ENCODE results near the gene IVNS1ABP. TPM values are rescaled to one million over a fixed set of nuclear protein-coding genes. Genes with fewer than 3 reads are reported as not detected.
"Not testable (repeated sequence)": the region's sequence is repeated elsewhere in the genome, so short reads cannot be mapped to it uniquely, and the experiment has no call there.

Gene IVNS1ABP
- total RNA-seq, 4 donors from 2014 or later = 20.8 to 39.4 (median 32.8) TPM

GRCh38 chr1:185260611-185261010 is 56.4 kb downstream of the IVNS1ABP start:
- no peaks in the 10 kb centered on the region for H3K9me3 ChIP-seq
- TF ChIP-seq POLR2A (IDR thresholded peaks at IDR 0.05) (no peak), POLR2AphosphoS5 (IDR thresholded peaks at IDR 0.05) (no peak), EP300 (IDR thresholded peaks at IDR 0.05) (no peak), CTCF (IDR thresholded peaks at IDR 0.05) (no peak)
- no peak for ATAC-seq
- no peak overlapping the region for H3K27ac ChIP-seq
- WGBS, 2 donors (ENCODE audit: low coverage in 1 of 2) = 73 to 75% methylated on average over 1 of the region's 1 CpG
- H3K4me3 ChIP-seq = no peak overlapping the region
- no peaks in the 10 kb centered on the region for H3K27me3 ChIP-seq
- peaks cover 0 to 7% (median 0%) of the 10 kb centered on the region in 3 donors for H3K4me1 ChIP-seq
- no peaks in the 10 kb centered on the region for H3K36me3 ChIP-seq

GRCh38 chr1:185258676-185259075 is 58.4 kb downstream of the IVNS1ABP start:
- Histone ChIP-seq H3K36me3 (no peaks in the 10 kb centered on the region), H3K4me3 (no peak overlapping the region), H3K27ac (no peak overlapping the region), H3K27me3 (no peaks in the 10 kb centered on the region), H3K9me3 (no peaks in the 10 kb centered on the region), H3K4me1 (peaks cover 0 to 7% (median 0%) of the 10 kb centered on the region in 3 donors)
- WGBS, 2 donors (ENCODE audit: low coverage in 1 of 2) = 46 to 89% methylated on average over 1 of the region's 1 CpG
- ATAC-seq = no peak
- TF ChIP-seq POLR2A (IDR thresholded peaks at IDR 0.05) (no peak), EP300 (IDR thresholded peaks at IDR 0.05) (no peak), CTCF (IDR thresholded peaks at IDR 0.05) (no peak), POLR2AphosphoS5 (IDR thresholded peaks at IDR 0.05) (no peak)

DNA sequence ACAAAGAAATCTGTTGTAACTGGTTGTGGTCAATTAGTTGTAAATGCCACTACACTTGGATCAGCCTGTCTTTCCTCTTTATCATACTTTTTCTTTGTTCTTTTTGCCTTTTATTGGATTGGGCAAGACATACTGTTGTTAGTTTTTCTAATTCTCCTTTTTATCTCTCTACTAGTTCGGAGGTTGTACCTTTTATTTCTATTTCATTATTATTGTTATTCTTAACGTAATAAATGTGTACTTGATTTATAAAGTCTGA is 59.2 kb downstream of the IVNS1ABP start:
- no peaks in the 10 kb centered on the region for H3K27me3 ChIP-seq
- 63 to 94% methylated on average over 2 of the region's 2 CpGs for WGBS, 2 donors (ENCODE audit: low coverage in 1 of 2)
- H3K27ac ChIP-seq = no peak overlapping the region
- no peak overlapping the region for H3K4me3 ChIP-seq
- no peak for ATAC-seq
- TF ChIP-seq POLR2AphosphoS5 (IDR thresholded peaks at IDR 0.05) (no peak), CTCF (IDR thresholded peaks at IDR 0.05) (no peak), EP300 (IDR thresholded peaks at IDR 0.05) (no peak), POLR2A (IDR thresholded peaks at IDR 0.05) (no peak)
- H3K9me3 ChIP-seq = no peaks in the 10 kb centered on the region
- no peaks in the 10 kb centered on the region for H3K36me3 ChIP-seq
- H3K4me1 ChIP-seq = peaks cover 0 to 7% (median 0%) of the 10 kb centered on the region in 3 donors

- H3K27ac ChIP-seq, H3K4me3 ChIP-seq, ATAC-seq, H3K9me3 ChIP-seq, H3K4me1 ChIP-seq, H3K36me3 ChIP-seq, H3K27me3 ChIP-seq: not testable (repeated sequence)
- WGBS, 2 donors (ENCODE audit: low coverage in 1 of 2) = 94 to 96% methylated on average over 5 to 14 of the region's 32 CpGs
Observed at GRCh38 chr1:185257116-185257949, 59.7 kb downstream of the IVNS1ABP start.

DNA sequence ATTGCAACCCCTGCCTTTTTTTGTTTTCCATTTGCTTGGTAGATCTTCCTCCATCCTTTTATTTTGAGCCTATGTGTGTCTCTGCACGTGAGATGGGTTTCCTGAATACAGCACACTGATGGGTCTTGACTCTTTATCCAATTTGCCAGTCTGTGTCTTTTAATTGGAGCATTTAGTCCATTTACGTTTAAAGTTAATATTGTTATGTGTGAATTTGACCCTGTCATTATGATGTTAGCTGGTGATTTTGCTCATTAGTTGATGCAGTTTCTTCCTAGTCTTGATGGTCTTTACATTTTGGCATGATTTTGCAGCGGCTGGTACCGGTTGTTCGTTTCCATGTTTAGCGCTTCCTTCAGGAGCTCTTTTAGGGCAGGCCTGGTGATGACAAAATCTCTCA is 61.4 kb downstream of the IVNS1ABP start:
- 100% methylated on average over 1 of the region's 6 CpGs; no CpG with 5 or more reads in 1 of the 2 donors for WGBS, 2 donors (ENCODE audit: low coverage in 1 of 2)

DNA sequence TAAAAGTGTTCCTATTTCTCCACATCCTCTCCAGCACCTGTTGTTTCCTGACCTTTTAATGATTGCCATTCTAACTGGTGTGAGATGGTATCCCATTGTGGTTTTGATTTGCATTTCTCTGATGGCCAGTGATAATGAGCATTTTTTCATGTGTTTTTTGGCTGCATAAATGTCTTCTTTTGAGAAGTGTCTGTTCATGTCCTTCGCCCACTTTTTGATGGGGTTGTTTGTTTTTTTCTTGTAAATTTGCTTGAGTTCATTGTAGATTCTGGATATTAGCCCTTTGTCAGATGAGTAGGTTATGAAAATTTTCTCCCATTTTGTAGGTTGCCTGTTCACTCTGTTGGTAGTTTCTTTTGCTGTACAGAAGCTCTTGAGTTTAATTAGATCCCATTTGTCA is 64.6 kb downstream of the IVNS1ABP start:
- not testable (repeated sequence) for H3K36me3 ChIP-seq, H3K4me1 ChIP-seq, H3K9me3 ChIP-seq, ATAC-seq, H3K4me3 ChIP-seq, H3K27me3 ChIP-seq, H3K27ac ChIP-seq
- no CpG with 5 or more reads among the region's 1 CpG for WGBS, 2 donors (ENCODE audit: low coverage in 1 of 2)

More for the DNA sequence above, 61.4 kb downstream of the IVNS1ABP start:
- not testable (repeated sequence) for H3K4me1 ChIP-seq, H3K9me3 ChIP-seq, H3K4me3 ChIP-seq, ATAC-seq, H3K27me3 ChIP-seq, H3K27ac ChIP-seq, H3K36me3 ChIP-seq

GRCh38 chr1:185251928-185252327 is 65.1 kb downstream of the IVNS1ABP start:
- not testable (repeated sequence) for H3K36me3 ChIP-seq, H3K27ac ChIP-seq, H3K9me3 ChIP-seq, H3K27me3 ChIP-seq, ATAC-seq, H3K4me3 ChIP-seq, H3K4me1 ChIP-seq
- WGBS, 2 donors (ENCODE audit: low coverage in 1 of 2) = 92% methylated on average over 2 of the region's 4 CpGs; no CpG with 5 or more reads in 1 of the 2 donors

All from gastroesophageal sphincter (tissue), 4 donors.